DND-41 (cell line): ENCODE data around the gene ADK.

Experiments
- EZH2 ChIP-seq: IDR thresholded peaks from 3 replicates; pipeline ENCODE4 v1.6.1; 2012; ENCODE audit warnings: borderline replicate concordance, low read depth, mild to moderate bottlenecking, moderate library complexity, low read length, inconsistent platforms; ENCODE audit not compliant: severe bottlenecking
- TF ChIP-seq, protein P1 (sequence below): IDR thresholded peaks from 2 replicates; pipeline ENCODE4 v1.5.1; 2012; ENCODE audit warnings: borderline replicate concordance, low read length, moderate library complexity, mild to moderate bottlenecking; ENCODE audit not compliant: poor library complexity, severe bottlenecking; ENCODE audit errors: extremely low read depth

DNA sequence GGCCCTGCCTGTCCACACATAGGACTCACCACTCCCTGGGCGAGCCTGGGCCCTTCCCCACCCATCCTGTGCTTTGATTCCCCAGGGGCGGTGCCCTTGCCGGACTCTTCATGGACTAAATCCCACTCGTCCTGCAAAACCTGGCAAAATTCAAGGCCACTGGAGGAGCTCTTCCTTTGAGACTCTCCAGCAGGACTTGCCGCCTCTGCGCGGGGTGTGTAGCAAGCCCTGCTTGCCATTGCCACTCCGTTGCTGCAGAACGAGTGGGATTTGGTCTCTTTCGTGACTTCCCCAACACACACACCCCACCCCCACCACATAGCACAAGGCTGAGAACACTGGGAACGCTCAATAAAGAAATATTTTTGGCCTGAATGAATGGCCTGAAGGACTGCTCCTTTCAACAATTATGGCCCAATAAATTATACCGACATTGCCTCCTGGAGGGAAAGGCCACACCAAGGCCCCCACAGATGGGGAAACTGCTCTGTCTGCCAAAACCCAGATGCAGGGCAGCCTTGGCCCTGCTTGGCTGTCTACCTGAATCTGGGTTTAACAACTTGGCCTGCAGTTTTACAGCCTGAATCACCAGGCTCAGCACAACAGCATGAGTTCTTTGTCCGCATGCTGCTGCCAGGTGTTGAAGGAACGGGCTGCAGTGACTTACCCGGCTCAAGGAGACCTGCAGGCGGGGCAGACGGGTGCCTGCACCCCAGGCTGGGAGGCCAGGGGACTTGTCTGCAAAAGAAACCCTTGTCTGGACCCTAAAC, 602.6 kb downstream of the ADK start:
- TF ChIP-seq EZH2, result no peak
- TF ChIP-seq, protein P1, sequence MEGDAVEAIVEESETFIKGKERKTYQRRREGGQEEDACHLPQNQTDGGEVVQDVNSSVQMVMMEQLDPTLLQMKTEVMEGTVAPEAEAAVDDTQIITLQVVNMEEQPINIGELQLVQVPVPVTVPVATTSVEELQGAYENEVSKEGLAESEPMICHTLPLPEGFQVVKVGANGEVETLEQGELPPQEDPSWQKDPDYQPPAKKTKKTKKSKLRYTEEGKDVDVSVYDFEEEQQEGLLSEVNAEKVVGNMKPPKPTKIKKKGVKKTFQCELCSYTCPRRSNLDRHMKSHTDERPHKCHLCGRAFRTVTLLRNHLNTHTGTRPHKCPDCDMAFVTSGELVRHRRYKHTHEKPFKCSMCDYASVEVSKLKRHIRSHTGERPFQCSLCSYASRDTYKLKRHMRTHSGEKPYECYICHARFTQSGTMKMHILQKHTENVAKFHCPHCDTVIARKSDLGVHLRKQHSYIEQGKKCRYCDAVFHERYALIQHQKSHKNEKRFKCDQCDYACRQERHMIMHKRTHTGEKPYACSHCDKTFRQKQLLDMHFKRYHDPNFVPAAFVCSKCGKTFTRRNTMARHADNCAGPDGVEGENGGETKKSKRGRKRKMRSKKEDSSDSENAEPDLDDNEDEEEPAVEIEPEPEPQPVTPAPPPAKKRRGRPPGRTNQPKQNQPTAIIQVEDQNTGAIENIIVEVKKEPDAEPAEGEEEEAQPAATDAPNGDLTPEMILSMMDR, result no peak
